NB4 (cell line): ENCODE results near the gene FREM1.

ENCODE experiments used
- CTCF ChIP-seq: IDR thresholded peaks from one replicate; pipeline ENCODE4 v1.5.1; 2012; ENCODE audit warnings: low read depth, low read length
- MYC ChIP-seq: IDR thresholded peaks from 2 replicates; pipeline ENCODE4 v1.6.1; 2011; ENCODE audit warnings: low read depth, low read length

- TF ChIP-seq CTCF = no peak
- no peak for TF ChIP-seq MYC
Observed at GRCh38 chr9:14882090-14882489, 28.1 kb downstream of the FREM1 start.
